HL-60 (cell line): ENCODE measurements around the gene ARHGEF7.

ENCODE experiments used
- GABPA ChIP-seq: IDR thresholded peaks from 2 replicates; pipeline ENCODE4 v1.6.1; 2012; ENCODE audit warnings: low read depth
- POLR2AphosphoS5 ChIP-seq: IDR thresholded peaks from 2 replicates; pipeline ENCODE4 v1.6.1; 2012; ENCODE audit warnings: low read depth
- SPI1 ChIP-seq: IDR thresholded peaks from 2 replicates; pipeline ENCODE4 v1.6.1; 2012; ENCODE audit warnings: low read depth, mild to moderate bottlenecking, borderline replicate concordance
- TF ChIP-seq, protein P1 (sequence below): IDR thresholded peaks from one replicate; pipeline ENCODE4 v1.5.1; 2011; ENCODE audit warnings: low read length, control low read depth, inconsistent platforms; ENCODE audit not compliant: insufficient read depth
- TF ChIP-seq, protein P2 (sequence below): IDR thresholded peaks from 2 replicates; pipeline ENCODE4 v1.6.1; 2012; ENCODE audit warnings: low read depth; ENCODE audit not compliant: insufficient replicate concordance

DNA sequence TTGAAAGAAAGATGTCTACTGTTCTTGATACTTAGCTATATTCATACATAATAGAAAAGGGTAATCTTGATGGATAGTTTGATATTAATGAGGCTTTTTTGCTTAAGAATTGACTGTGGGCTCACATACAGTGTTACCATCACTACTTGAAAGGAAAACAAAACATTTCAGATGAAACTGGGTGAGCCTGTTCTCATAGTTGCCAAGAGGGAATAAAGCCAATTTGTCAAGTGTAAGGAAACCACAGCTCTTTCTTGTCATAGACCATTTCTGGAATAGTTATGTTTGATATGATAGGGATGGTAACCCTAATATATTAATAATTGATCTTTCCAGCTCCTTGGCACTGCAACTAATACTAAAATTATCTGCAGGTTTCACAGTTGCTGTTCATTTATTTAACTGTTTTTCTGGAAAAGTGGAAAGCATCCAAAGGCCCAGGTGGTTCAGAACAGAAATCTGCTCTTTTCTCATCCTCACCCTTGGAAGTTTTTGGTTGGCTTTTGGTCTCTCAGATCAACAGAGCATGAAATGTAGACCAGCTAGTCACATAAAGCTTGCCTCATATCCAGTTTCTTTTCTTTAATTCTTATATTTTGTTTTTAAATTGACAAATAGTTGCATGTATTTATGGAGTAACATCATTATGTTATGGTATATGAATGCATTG lies 43.2 kb downstream of the ARHGEF7 start:
- TF ChIP-seq, protein P1, sequence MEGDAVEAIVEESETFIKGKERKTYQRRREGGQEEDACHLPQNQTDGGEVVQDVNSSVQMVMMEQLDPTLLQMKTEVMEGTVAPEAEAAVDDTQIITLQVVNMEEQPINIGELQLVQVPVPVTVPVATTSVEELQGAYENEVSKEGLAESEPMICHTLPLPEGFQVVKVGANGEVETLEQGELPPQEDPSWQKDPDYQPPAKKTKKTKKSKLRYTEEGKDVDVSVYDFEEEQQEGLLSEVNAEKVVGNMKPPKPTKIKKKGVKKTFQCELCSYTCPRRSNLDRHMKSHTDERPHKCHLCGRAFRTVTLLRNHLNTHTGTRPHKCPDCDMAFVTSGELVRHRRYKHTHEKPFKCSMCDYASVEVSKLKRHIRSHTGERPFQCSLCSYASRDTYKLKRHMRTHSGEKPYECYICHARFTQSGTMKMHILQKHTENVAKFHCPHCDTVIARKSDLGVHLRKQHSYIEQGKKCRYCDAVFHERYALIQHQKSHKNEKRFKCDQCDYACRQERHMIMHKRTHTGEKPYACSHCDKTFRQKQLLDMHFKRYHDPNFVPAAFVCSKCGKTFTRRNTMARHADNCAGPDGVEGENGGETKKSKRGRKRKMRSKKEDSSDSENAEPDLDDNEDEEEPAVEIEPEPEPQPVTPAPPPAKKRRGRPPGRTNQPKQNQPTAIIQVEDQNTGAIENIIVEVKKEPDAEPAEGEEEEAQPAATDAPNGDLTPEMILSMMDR: no peak
- TF ChIP-seq SPI1 (no peak), POLR2AphosphoS5 (no peak), GABPA (no peak)
- TF ChIP-seq, protein P2, sequence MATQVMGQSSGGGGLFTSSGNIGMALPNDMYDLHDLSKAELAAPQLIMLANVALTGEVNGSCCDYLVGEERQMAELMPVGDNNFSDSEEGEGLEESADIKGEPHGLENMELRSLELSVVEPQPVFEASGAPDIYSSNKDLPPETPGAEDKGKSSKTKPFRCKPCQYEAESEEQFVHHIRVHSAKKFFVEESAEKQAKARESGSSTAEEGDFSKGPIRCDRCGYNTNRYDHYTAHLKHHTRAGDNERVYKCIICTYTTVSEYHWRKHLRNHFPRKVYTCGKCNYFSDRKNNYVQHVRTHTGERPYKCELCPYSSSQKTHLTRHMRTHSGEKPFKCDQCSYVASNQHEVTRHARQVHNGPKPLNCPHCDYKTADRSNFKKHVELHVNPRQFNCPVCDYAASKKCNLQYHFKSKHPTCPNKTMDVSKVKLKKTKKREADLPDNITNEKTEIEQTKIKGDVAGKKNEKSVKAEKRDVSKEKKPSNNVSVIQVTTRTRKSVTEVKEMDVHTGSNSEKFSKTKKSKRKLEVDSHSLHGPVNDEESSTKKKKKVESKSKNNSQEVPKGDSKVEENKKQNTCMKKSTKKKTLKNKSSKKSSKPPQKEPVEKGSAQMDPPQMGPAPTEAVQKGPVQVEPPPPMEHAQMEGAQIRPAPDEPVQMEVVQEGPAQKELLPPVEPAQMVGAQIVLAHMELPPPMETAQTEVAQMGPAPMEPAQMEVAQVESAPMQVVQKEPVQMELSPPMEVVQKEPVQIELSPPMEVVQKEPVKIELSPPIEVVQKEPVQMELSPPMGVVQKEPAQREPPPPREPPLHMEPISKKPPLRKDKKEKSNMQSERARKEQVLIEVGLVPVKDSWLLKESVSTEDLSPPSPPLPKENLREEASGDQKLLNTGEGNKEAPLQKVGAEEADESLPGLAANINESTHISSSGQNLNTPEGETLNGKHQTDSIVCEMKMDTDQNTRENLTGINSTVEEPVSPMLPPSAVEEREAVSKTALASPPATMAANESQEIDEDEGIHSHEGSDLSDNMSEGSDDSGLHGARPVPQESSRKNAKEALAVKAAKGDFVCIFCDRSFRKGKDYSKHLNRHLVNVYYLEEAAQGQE: no peak
